HepG2 (cell line): ENCODE results near the gene BSN. TPM values are rescaled to one million over a fixed set of nuclear protein-coding genes. Genes with fewer than 3 reads are reported as not detected.

Experiments used
- ATAC-seq: fragments of 200-7000 bp; cut with Tn5 transposase; 3 replicates; pipeline ENCODE4 v1.9.1; 2020; ENCODE audit warnings: mild to moderate bottlenecking, moderate library complexity
- BruUV-seq: library from RNA; stranded (reverse); fragments of 400-500 nt; replicated peaks from 2 replicates; lab custom pipeline; 2021; lab: Mats Ljungman, UMichigan
- CTCF ChIA-PET: fragments of 300-600 bp; formaldehyde crosslinking; extraction: SDS; loops from one replicate; lab custom pipeline; 2021; ENCODE audit warnings: low total read pairs, inconsistent platforms, low intra/inter-chr PET ratio; lab: Yijun Ruan, JAX
- POLR2A ChIA-PET: fragments of 350-600 bp; sonication (Branson Sonifier 250); formaldehyde crosslinking; loops from one replicate; lab custom pipeline; 2020; ENCODE audit warnings: antibody characterized with exemption, inconsistent platforms; lab: Yijun Ruan, JAX
- DNase-seq: peaks from one replicate; pipeline ENCODE4 v3.0.0-alpha.2; 2015; ENCODE audit warnings: low spot score
- FAIRE-seq: peaks from 3 replicates; lab custom pipeline; 2011; peaks lifted over from hg19 to GRCh38; lab: Jason Lieb, UNC
- H2AFZ ChIP-seq: one replicate; pipeline ENCODE4 v1.6.1; 2011; ENCODE audit warnings: low read length, inconsistent platforms
- H3K27ac ChIP-seq: fragments of 300-600 bp; 3 replicates; pipeline ENCODE4 v1.8.0; 2011; ENCODE audit warnings: mixed run types, mild to moderate bottlenecking, mixed read lengths, low read length, inconsistent platforms; ENCODE audit not compliant: insufficient read depth; ENCODE audit errors: extremely low read length
- H3K27me3 ChIP-seq, 2 experiments: fragments of 200-600 bp in 1 of 2; 2 replicates in 1 of 2; 3 replicates in 1 of 2; pipeline versions ENCODE4 v1.6.0 to v1.8.0; 2011; ENCODE audit warnings: low read length in 2 of 2, mild to moderate bottlenecking in 2 of 2, moderate library complexity in 2 of 2, inconsistent platforms in 1 of 2; ENCODE audit not compliant: insufficient read depth in 2 of 2, control insufficient read depth in 1 of 2
- H3K36me3 ChIP-seq, 2 experiments: fragments of 200-600 bp in 1 of 2; replicated peaks in 1 of 2; 2 replicates in 1 of 2; 3 replicates in 1 of 2; pipeline versions ENCODE4 v1.5.1 to v1.8.0; 2011; ENCODE audit warnings: low read length in 2 of 2, inconsistent platforms in 1 of 2; ENCODE audit not compliant: insufficient read depth in 2 of 2, control insufficient read depth in 1 of 2
- H3K4me1 ChIP-seq: 2 replicates; pipeline ENCODE4 v1.5.1; 2012; ENCODE audit warnings: low read length, inconsistent platforms; ENCODE audit not compliant: insufficient read depth
- H3K4me2 ChIP-seq: 2 replicates; pipeline ENCODE4 v1.6.0; 2011; ENCODE audit warnings: low read depth, low read length, inconsistent platforms
- H3K4me3 ChIP-seq, 3 experiments: fragments of 200-600 bp in 1 of 3; sonication (generic), shearing (Covaris generic) in 1 of 3; replicated peaks in 1 of 3; 2 replicates each; pipeline ENCODE4 v1.5.1; 2011 to 2016; ENCODE audit warnings: low read length in 3 of 3, inconsistent platforms in 2 of 3, low read depth in 2 of 3, mild to moderate bottlenecking in 2 of 3, control low read depth in 1 of 3, mixed read lengths in 1 of 3; ENCODE audit not compliant: insufficient read depth in 1 of 3
- H3K79me2 ChIP-seq: one replicate; pipeline ENCODE4 v1.6.1; 2011; ENCODE audit warnings: low read length, inconsistent platforms; ENCODE audit not compliant: insufficient read depth
- H3K9ac ChIP-seq: 2 replicates; pipeline ENCODE4 v1.6.0; 2011; ENCODE audit warnings: mild to moderate bottlenecking, low read depth, low read length, inconsistent platforms; ENCODE audit not compliant: insufficient read depth
- H3K9me3 ChIP-seq: 2 replicates; pipeline ENCODE4 v1.5.1; 2012; ENCODE audit warnings: mild to moderate bottlenecking, low read length
- H4K20me1 ChIP-seq: 2 replicates; pipeline ENCODE4 v1.6.0; 2011; ENCODE audit warnings: inconsistent platforms, mild to moderate bottlenecking, low read length, moderate library complexity; ENCODE audit not compliant: insufficient read depth
- BORCS8-MEF2B ChIP-seq: sonication (generic); formaldehyde crosslinking; IDR thresholded peaks from 2 replicates; pipeline ENCODE4 v1.8.0; 2022; ENCODE audit warnings: mild to moderate bottlenecking, missing genetic modification reagents
- CCDC6 ChIP-seq: sonication (generic); formaldehyde crosslinking; IDR thresholded peaks from 2 replicates; pipeline ENCODE4 v1.8.1; 2022; ENCODE audit warnings: mild to moderate bottlenecking, missing genetic modification reagents, moderate library complexity
- FOXA3 ChIP-seq: IDR thresholded peaks from 2 replicates; pipeline ENCODE4 v1.6.1; 2016; ENCODE audit warnings: missing genetic modification reagents, missing compliant biosample characterization
- GTF3A ChIP-seq: sonication (generic); formaldehyde crosslinking; conservative IDR thresholded peaks from 2 replicates; pipeline ENCODE4 v1.4.0; 2020; ENCODE audit warnings: mild to moderate bottlenecking, missing genetic modification reagents
- HCFC1 ChIP-seq: fragments of 150-350 bp; IDR thresholded peaks from 2 replicates; pipeline ENCODE4 v1.6.1; 2014; ENCODE audit warnings: low read depth, low read length
- HNF4A ChIP-seq: sonication (generic); formaldehyde crosslinking; IDR thresholded peaks from 2 replicates; pipeline ENCODE4 v1.4.0; 2020; ENCODE audit warnings: missing genetic modification reagents
- PITX1 ChIP-seq: sonication (generic); formaldehyde crosslinking; IDR thresholded peaks from 2 replicates; pipeline ENCODE4 v1.5.1; 2020; ENCODE audit warnings: mild to moderate bottlenecking, missing genetic modification reagents
- RBAK ChIP-seq: sonication (generic); formaldehyde crosslinking; IDR thresholded peaks from 2 replicates; pipeline ENCODE4 v1.5.1; 2020; ENCODE audit warnings: mild to moderate bottlenecking, missing genetic modification reagents
- ZBTB39 ChIP-seq: sonication (generic); formaldehyde crosslinking; IDR thresholded peaks from 2 replicates; pipeline ENCODE4 v1.5.0; 2020; ENCODE audit warnings: missing genetic modification reagents
- ZFP62 ChIP-seq: sonication (generic); formaldehyde crosslinking; IDR thresholded peaks from 2 replicates; pipeline ENCODE4 v1.4.0; 2020; ENCODE audit warnings: missing genetic modification reagents
- ZNF256 ChIP-seq: sonication (generic); formaldehyde crosslinking; conservative IDR thresholded peaks from 2 replicates; pipeline ENCODE4 v1.4.0; 2020; ENCODE audit warnings: missing genetic modification reagents
- ZNF274 ChIP-seq: sonication (generic); formaldehyde crosslinking; IDR thresholded peaks from 2 replicates; pipeline ENCODE4 v1.5.1; 2020; ENCODE audit warnings: mild to moderate bottlenecking, missing genetic modification reagents
- ZNF337 ChIP-seq: sonication (generic); formaldehyde crosslinking; IDR thresholded peaks from 2 replicates; pipeline ENCODE4 v1.5.1; 2020; ENCODE audit warnings: missing genetic modification reagents, low read depth, mild to moderate bottlenecking, borderline replicate concordance
- ZNF430 ChIP-seq: sonication (generic); formaldehyde crosslinking; IDR thresholded peaks from 2 replicates; pipeline ENCODE4 v1.9.0; 2021; ENCODE audit warnings: mild to moderate bottlenecking, missing genetic modification reagents
- ZNF543 ChIP-seq: sonication (generic); formaldehyde crosslinking; IDR thresholded peaks from 2 replicates; pipeline ENCODE4 v1.4.0; 2020; ENCODE audit warnings: mild to moderate bottlenecking, missing genetic modification reagents
- WGBS: methylation state at CpG from one replicate; pipeline ENCODE4 v1.1.6; 2017; ENCODE audit warnings: low lambda C conversion rate; 5-methylcytosine and 5-hydroxymethylcytosine counted together
- in situ Hi-C: cut with HindIII; loops from 2 replicates; pipeline ENCODE4 v1.10.0; 2017; ENCODE audit warnings: low pct_unique_long_range_greater_than_20kb; ENCODE audit not compliant: extremely low pct_ligation_motif_present
- intact Hi-C: fragments of 100-400 bp; cut with micrococcal nuclease; formaldehyde crosslinking; loops from one replicate; pipeline ENCODE4 v1.10.0; 2022; ENCODE audit not compliant: unreplicated experiment
- polyA plus RNA-seq, 8 experiments: library from polyadenylated mRNA; depleted of rRNA in 3 of 8; stranded (reverse) in 7 of 8; unstranded in 1 of 8; fragments of >200 nt; fragmentation: Illumina TruSeq in 4 of 8; extraction: Trizol in 4 of 8; gene quantifications; 2 replicates each; pipeline versions ENCODE4 v1.2.1 to v1.2.3, GENCODE V29; 2011 to 2016; ENCODE audit warnings: low read depth in 4 of 8, missing spikeins in 1 of 8, mixed read lengths in 1 of 8; ENCODE audit not compliant: insufficient read depth in 1 of 8
- total RNA-seq, 5 experiments: library from RNA; depleted of rRNA; stranded (reverse); fragments of >200 nt; fragmentation: Illumina TruSeq; extraction: Trizol; gene quantifications; 2 replicates each; pipeline ENCODE4 v1.2.3, GENCODE V29; 2016; ENCODE audit warnings: low read depth in 1 of 5
- TF ChIP-seq, protein P1 (sequence below): sonication (generic); IDR thresholded peaks from 2 replicates; pipeline ENCODE4 v1.6.1; 2016; ENCODE audit warnings: low read depth, borderline replicate concordance
- TF ChIP-seq, protein P2 (sequence below): sonication (generic); formaldehyde crosslinking; IDR thresholded peaks from 2 replicates; pipeline ENCODE4 v1.5.1; 2020; ENCODE audit warnings: mild to moderate bottlenecking, missing genetic modification reagents, borderline replicate concordance

Gene BSN
- total and polyA plus RNA-seq, 2 of the 13 experiments (the other 11 are each of a cell fraction or from before 2014, with no cell fraction given), result 0.42 to 0.86 TPM

GRCh38 chr3:49648354-49649019 is 94.2 kb downstream of the BSN start:
- H3K4me1 ChIP-seq, result peaks cover 33% of the 10 kb centered on the region
- BruUV-seq, result no TSS peak
- H4K20me1 ChIP-seq, result no peaks in the 10 kb centered on the region
- H3K9me3 ChIP-seq, result no peaks in the 10 kb centered on the region
- CTCF ChIA-PET, result no interaction called here
- DNase-seq (no peak), ATAC-seq (peak; percentile 14), FAIRE-seq (no peak)
- H3K27me3 ChIP-seq, result no peaks in the 10 kb centered on the region
- H3K4me2 ChIP-seq, result peak overlapping the region; percentile 61; the same call in 1 of the 2 replicates
- no peak overlapping the region for H2AFZ ChIP-seq
- 88% methylated on average over 1 of the region's 3 CpGs for WGBS
- peak overlapping the region; percentile 44 for H3K27ac ChIP-seq
- H3K4me3 ChIP-seq, result no peak overlapping the region
- POLR2A ChIA-PET, result interaction anchor here (0.6 kb wide), 1 partner anchor 267 kb away, joined by 3 read pairs; no protein-coding TSS in a partner anchor
- TF ChIP-seq ZNF337 (CRISPR knock-in tag) (no peak), PITX1 (CRISPR knock-in tag) (no peak), BORCS8-MEF2B (no peak), ZBTB39 (CRISPR knock-in tag) (no peak), RBAK (no peak), HNF4A (CRISPR knock-in tag) (no peak), ZNF430 (CRISPR knock-in tag) (no peak), GTF3A (CRISPR knock-in tag) (no peak), ZNF256 (CRISPR knock-in tag) (no peak), HCFC1 (no peak), CCDC6 (CRISPR knock-in tag) (no peak), ZFP62 (CRISPR knock-in tag) (no peak), ZNF543 (CRISPR knock-in tag) (no peak), FOXA3 (CRISPR knock-in tag) (0 out of 2 replicates have a peak, but pooled peaks have one; percentile 12), ZNF274 (CRISPR knock-in tag) (0 out of 2 replicates have a peak, but pooled peaks have one; percentile 40)
- TF ChIP-seq, protein P1, sequence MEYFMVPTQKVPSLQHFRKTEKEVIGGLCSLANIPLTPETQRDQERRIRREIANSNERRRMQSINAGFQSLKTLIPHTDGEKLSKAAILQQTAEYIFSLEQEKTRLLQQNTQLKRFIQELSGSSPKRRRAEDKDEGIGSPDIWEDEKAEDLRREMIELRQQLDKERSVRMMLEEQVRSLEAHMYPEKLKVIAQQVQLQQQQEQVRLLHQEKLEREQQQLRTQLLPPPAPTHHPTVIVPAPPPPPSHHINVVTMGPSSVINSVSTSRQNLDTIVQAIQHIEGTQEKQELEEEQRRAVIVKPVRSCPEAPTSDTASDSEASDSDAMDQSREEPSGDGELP, result peak; percentile 58; the same call in 1 of the 2 replicates
- TF ChIP-seq, protein P2, sequence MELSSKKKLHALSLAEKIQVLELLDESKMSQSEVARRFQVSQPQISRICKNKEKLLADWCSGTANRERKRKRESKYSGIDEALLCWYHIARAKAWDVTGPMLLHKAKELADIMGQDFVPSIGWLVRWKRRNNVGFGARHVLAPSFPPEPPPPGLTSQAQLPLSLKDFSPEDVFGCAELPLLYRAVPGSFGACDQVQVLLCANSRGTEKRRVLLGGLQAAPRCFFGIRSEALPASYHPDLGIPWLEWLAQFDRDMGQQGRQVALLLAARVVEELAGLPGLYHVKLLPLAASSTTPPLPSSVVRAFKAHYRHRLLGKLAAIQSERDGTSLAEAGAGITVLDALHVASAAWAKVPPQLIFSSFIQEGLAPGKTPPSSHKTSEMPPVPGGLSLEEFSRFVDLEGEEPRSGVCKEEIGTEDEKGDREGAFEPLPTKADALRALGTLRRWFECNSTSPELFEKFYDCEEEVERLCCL (CRISPR knock-in tag), result no peak
- in situ Hi-C loops (no loop called here), intact Hi-C loops (no loop called here)
- no peaks in the 10 kb centered on the region for H3K79me2 ChIP-seq
- no peak overlapping the region for H3K9ac ChIP-seq
- H3K36me3 ChIP-seq, result no peaks in the 10 kb centered on the region; a peak in 2 of 5 replicates
